C1 segment of cervical spinal cord (tissue), 14 donors: Measurements from ENCODE around the gene DNAAF5.
"Not testable (repeated sequence)": the region's sequence is repeated elsewhere in the genome, so short reads cannot be mapped to it uniquely, and the experiment has no call there.

Source experiments
- DNase-seq, 14 donors: peaks; one replicate each; lab custom pipeline; 2025; lab: John Stamatoyannopoulos, UW

Gene DNAAF5

DNA sequence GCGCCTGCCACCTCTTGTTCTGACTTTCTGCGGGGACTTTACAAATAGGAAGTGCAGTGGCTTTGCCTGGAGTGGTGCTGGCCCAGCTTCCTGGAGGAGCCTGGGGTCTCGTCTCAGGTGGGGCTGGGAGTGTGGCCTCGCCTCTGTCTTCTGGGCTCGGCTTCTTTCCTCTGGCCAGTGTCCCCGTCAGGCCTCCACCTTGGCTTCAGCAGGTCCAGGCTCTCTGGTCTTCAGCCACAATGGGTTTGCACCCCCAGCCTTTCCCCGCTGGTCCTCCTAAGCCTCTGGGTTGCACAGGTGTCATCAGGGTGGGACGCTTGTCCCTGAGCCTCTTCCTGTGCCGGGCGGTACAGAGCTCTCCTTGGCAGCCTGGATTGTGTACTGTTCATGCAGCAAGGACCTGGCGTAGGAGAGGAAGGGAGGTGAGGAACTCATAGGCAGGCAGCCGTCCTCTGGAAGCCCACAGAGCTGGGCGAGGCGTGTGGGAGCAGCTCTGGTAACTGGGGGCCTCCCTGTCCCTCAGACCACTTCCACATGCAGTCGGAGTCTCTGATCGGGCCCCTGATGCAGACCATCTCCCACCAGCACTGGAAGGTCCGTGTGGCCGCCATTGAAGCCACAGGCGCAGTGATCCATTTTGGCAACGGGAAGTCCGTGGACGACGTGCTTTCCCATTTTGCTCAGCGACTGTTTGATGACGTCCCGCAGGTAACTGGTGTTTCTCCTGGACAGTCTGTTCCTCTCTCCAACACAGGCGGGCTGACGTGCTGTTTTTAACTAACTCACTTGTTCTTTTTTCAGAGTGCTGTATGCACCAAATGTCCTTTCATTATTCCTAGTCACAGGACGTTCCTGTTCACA is 2.9 kb downstream of the DNAAF5 start:
- DNase-seq, result no peak

DNA sequence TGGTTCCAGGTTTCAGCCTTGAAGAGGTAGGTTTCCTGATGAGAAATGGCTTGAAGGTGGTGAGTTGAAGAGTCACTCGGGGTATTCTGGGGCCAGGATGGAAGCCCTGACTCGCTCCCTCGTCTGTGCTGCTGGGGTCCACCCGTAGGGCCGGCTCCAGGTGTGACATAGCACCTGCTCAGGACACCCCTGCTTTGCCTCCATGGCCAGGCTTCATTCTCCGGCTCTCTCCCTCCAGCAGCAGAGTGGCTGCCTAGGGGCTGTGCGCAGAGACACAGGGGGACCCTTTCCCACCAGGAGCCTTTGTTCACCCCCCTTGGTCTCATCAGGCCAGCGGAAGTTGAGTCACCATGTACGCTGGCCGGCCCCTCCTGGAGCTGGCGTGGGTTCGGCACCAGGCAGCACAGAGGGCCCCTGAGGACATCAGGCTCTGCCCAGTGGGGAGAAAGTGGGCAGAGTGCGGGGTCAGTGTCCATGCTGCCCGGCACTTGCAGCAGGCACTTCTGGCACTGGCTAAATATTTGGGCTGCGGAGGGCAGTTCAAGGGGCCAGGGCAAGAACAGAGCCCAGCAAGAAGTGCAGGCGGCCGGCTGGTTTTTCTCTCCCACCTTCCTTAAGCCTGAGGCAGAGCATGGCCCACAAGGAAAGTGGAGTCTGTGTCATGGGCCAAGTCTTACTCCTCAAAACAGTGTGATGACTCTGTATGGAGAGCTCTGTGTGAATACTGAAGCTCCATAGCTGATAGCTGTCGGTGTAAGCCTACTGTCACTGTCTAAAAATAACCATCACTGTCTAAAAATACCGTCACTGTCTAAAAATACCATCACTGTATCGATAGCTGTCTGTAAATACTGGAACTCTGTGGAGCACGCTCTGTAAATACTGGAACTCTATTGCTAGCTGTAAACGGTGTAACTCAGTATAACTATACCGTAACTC is 4.3 kb downstream of the DNAAF5 start:
- DNase-seq, result no peak

- no peak for DNase-seq
Measured at GRCh38 chr7:731440-732085, 5.1 kb downstream of the DNAAF5 start.

DNA sequence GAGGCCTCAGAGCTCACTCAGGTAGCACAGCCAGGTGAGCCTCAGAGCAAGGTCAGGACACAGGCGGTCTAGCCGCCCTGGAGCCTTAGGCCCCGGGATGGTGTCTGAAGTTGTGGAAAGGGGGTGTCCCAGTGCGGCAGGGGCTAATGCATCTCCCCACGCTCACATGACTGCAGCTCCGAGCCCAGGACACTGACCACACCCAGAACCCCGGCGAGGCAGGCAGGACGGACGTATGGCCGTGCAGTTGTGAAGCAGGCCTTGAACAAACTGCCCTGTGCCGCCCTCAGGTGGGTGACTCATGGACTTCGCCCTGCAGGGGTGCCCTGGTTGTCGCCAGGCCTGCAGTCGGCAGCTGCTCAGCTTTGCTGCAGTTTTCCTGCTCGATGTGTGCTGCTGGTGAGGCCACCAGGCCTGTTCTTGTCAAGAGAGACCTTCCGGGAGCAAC is 5.6 kb downstream of the DNAAF5 start:
- no peak for DNase-seq

DNA sequence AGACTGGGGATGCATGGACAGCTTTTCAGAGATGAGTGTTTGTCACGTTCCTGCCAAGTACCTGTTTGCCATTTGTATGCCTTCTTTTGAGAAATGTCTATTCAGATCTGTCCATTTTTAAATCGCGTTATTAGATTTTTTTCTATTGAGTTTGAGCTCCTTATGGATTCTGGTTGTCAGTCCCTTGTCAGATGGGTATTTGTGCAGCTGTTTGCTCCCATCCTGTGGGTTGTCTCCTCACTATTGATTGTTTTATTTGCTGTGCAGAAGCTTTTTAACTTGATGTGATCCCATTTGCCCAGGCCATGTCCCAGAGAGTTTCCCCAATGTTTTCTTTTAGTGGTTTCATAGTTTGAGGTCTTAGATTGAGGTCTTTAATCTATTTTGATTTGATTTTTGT is 6.1 kb downstream of the DNAAF5 start:
- no peak for DNase-seq

DNA sequence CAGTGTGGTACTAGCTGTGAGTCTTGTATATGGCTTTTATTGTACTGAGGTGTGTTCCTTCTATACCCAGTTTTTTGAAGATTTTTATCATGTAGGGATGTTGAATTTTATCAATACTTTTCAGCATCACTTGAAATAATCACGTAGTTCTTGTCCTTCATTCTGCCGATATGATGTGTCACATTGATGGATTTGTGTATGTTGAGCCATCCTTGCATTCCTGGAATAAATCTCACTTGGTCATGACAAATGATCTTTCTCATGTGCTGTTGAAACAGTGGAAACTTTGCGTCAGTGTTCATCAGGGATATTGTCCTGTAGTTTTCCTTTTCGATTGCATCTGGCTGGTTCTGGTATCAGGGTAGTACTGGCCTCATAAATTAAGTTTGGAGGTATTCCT is 7.7 kb downstream of the DNAAF5 start:
- no peak for DNase-seq

GRCh38 chr7:734808-735207 is 8.3 kb downstream of the DNAAF5 start:
- no peak for DNase-seq

DNA sequence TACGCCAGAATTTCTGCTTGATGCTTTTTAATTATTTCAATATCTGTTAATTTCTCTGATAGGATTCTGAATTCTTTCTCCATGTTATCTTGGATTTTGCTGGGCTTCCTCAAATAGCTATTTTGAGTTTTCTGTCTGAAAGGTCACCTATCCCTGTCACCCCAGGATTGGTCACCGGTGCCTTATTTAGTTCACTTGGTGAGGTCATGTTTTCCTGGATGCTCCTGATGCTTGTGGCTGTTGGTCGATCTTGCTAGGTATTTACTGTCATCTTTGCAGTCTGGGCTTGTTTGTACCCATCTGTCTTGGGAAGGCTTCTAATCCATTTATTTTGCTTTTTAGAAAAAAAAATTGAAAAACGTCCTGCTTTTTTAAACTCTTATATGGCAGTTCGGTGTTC is 11.7 kb downstream of the DNAAF5 start:
- DNase-seq, result no peak

DNA sequence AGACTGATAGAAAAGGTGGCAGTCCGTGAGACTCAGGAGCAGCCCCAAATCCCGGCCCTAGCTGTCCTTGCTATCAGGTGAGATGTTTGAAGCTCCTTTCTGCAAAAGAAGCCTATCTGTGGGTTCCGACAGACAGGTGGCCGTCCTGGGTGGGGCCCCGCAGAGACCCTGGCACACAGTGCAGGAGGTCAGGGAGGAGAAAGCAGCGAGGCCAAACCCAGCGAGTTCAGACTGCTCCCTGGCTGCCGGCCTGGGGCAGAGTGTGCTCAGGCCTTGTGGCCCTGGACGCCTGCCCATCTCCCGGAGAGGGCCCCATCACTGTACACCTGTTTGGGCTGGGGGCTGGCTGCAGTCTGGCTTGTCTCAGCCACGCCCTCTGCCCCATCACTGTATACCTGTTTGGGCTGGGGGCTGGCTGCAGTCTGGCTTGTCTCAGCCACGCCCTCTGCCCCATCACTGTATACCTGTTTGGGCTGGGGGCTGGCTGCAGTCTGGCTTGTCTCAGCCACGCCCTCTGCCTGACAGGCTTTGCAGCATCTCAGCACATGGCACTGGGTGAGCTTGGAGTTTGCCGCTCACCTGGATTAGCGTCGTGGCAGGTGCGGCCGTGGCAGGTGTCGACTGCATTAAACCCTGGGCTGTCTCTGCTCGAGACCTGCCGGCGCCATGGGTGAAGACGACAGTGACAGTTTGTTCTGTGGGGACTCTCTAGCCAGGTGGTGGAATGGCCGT is 12.4 kb downstream of the DNAAF5 start:
- peak in 1 of 14 donors; percentile 83 for DNase-seq

- DNase-seq, result peak in 1 of 14 donors; percentile 16
Measured at GRCh38 chr7:739455-739982, 13.0 kb downstream of the DNAAF5 start.

DNA sequence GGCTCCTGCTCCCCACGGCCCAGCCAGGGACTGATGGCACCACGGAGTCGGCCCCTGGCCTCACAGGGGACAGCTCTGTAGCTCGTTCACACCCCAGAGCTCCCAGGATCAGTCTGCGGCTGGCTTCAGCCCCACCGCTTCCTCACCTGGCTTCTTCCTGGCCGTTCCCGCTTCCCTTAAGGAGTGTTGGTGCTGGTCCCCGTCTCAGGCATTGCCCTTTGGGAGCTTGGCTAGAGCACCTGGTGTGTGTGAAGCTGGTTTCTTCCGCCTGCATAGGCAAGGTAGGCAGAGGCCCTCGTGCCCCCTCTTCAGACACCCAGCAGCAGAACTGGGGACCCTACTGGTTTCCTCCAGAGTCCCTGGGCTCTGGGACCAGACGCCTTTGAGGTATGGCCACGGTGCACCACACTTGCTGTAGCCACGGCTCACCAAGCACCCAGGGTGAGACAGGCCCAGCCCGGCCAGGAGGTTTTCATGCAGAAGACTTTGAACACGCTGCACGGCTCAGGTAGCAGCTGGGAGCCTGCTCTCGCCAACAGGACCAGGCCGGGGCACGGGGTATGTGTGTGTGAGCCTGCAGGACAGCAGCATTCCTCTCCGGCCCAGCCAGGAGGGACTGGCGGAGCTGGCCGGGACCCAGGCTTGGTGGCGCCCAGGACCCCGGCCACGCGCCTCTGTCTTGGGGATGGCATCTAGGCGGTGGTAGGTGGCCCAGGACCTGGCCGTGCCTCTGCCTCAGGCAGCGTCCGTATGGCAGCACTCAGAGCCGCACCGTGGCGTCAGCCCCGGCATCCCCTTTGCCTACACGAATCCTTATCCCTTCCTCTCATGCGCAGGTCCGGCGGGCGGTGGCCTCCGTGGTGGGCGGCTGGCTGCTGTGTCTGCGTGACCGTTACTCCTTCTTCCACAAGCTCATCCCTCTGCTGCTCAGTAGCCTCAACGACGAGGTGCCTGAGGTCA is 13.8 kb downstream of the DNAAF5 start:
- no peak for DNase-seq

DNA sequence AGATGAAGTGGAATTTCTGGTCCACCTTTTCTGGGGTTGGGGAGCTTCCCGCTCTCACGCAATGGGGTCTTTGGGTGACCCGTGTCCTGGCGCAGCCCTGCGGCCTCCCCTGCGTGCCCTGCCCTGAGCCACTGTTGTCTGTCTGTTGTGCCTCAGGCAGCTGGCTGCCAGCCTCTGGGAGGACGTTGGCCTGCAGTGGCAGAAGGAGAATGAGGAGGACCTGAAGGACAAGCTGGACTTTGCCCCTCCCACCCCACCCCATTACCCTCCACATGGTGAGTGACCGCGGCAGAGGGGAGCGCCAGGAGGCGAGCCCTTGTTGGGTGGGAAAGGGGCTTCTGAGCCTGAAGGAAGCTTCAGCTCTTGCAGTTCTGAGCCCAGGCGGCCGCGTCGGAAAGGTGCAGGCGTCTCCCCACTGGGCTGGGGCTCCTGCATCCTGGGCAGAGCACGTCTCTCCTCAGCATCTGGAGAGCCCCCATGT is 14.7 kb downstream of the DNAAF5 start:
- DNase-seq, result no peak

GRCh38 chr7:741850-742249 is 15.4 kb downstream of the DNAAF5 start:
- no peak for DNase-seq

GRCh38 chr7:742791-743190 is 16.3 kb downstream of the DNAAF5 start:
- no peak for DNase-seq

DNA sequence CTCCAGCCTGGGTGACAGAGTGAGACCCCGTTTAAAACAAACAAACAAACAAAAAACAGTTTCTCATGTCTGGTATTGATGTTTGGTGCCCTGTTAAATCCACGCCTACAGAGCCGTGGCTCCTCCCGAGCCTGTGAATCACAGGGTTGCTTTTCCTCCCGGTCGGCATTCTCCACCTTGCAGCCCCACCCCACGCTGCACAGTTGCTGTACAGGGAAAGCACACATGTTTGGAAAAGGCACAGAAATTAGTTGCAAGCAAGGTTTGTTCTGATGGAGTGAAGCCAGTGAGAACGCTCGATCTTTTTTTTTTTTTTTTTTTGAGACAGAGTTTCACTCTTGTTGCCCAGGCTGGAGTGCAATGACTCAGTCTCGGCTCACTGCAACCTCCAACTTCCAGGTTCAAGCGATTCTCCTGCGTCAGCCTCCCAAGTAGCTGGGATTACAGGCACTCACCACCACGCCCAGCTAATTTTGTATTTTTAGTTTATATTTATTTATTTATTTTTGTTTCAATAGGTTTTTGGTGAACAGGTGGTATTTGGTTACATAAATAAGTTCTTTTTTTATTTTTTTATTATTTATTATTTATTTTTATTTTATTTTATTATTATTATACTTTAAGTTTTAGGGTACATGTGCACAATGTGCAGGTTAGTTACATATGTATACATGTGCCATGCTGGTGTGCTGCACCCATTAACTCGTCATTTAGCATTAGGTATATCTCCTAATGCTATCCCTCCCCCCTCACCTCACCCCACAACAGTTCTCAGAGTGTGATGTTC is 17.0 kb downstream of the DNAAF5 start:
- not testable (repeated sequence) for DNase-seq

DNA sequence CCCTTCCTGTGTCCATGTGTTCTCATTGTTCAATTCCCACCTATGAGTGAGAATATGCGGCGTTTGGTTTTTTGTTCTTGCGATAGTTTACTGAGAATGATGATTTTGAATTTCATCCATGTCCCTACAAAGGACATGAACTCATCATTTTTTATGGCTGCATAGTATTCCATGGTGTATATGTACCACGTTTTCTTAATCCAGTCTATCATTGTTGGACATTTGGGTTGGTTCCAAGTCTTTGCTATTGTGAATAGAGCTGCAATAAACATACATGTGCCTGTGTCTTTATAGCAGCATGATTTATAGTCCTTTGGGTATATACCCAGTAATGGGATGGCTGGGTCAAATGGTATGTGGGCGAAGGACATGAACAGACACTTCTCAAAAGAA is 17.6 kb downstream of the DNAAF5 start:
- not testable (repeated sequence) for DNase-seq

GRCh38 chr7:744854-745430 is 18.4 kb downstream of the DNAAF5 start:
- DNase-seq, result no peak

- no peak for DNase-seq
Measured at GRCh38 chr7:745431-746154, 19.1 kb downstream of the DNAAF5 start.
